Neural cell (in vitro differentiated cells): ENCODE data around the gene RFC2. TPM values are rescaled to one million over a fixed set of nuclear protein-coding genes. Genes with fewer than 3 reads are reported as not detected.

Experiments
- H2AFZ ChIP-seq: fragments of 200-600, 300-800 bp; sonication (generic), shearing (Covaris generic); 2 replicates; pipeline ENCODE4 v1.6.0; 2014; ENCODE audit warnings: low read depth, mild to moderate bottlenecking, antibody characterized with exemption, low read length, moderate library complexity
- H3F3A ChIP-seq: fragments of 200-600 bp; shearing (Covaris generic); 2 replicates; pipeline ENCODE4 v1.6.1; 2016; ENCODE audit warnings: mild to moderate bottlenecking, moderate library complexity, mixed read lengths, antibody characterized with exemption, low read length; ENCODE audit not compliant: insufficient read depth, poor library complexity, severe bottlenecking
- H3K27ac ChIP-seq: fragments of 200-600, 300-800 bp; sonication (generic), shearing (Covaris generic); 2 replicates; pipeline ENCODE4 v1.5.1; 2014; ENCODE audit warnings: mild to moderate bottlenecking, low read length, moderate library complexity
- H3K27me3 ChIP-seq: fragments of 300-800, 200-600 bp; sonication (generic), shearing (Covaris generic); 2 replicates; pipeline ENCODE4 v1.6.0; 2014; ENCODE audit warnings: mild to moderate bottlenecking, low read depth, low read length, moderate library complexity; ENCODE audit not compliant: insufficient read depth
- H3K36me3 ChIP-seq: fragments of 300-800, 200-600 bp; sonication (generic), shearing (Covaris generic); 2 replicates; pipeline ENCODE4 v1.5.1; 2014; ENCODE audit warnings: mild to moderate bottlenecking, antibody characterized with exemption, low read length, moderate library complexity; ENCODE audit not compliant: insufficient read depth
- H3K4me2 ChIP-seq: fragments of 300-800, 200-600 bp; sonication (generic), shearing (Covaris generic); 2 replicates; pipeline ENCODE4 v1.6.0; 2014; ENCODE audit warnings: mild to moderate bottlenecking, low read length
- H3K4me3 ChIP-seq: fragments of 300-800, 200-600 bp; sonication (generic), shearing (Covaris generic); 2 replicates; pipeline ENCODE4 v1.5.1; 2014; ENCODE audit warnings: mild to moderate bottlenecking, low read length, moderate library complexity
- H3K79me2 ChIP-seq: fragments of 200-600 bp; shearing (Covaris generic); replicated peaks from 2 replicates; pipeline ENCODE4 v1.6.0; 2014; ENCODE audit warnings: mild to moderate bottlenecking, low read length, moderate library complexity; ENCODE audit not compliant: insufficient read depth
- H3K9ac ChIP-seq: fragments of 300-800, 200-600 bp; sonication (generic), shearing (Covaris generic); 2 replicates; pipeline ENCODE4 v1.6.1; 2016; ENCODE audit warnings: mild to moderate bottlenecking, low read length, mixed read lengths
- H3K9me2 ChIP-seq: fragments of 200-600 bp; shearing (Covaris generic); 2 replicates; pipeline ENCODE4 v1.6.1; 2016; ENCODE audit warnings: mild to moderate bottlenecking, low read length, mixed read lengths; ENCODE audit not compliant: insufficient read depth
- H3K9me3 ChIP-seq: fragments of 200-600, 300-800 bp; sonication (generic), shearing (Covaris generic); 2 replicates; pipeline ENCODE4 v1.6.1; 2016; ENCODE audit warnings: mild to moderate bottlenecking, mixed run types, low read length, moderate library complexity, mixed read lengths
- H4K20me1 ChIP-seq: fragments of 200-600 bp; shearing (Covaris generic); 2 replicates; pipeline ENCODE4 v1.6.1; 2016; ENCODE audit warnings: mild to moderate bottlenecking, mixed run types; ENCODE audit not compliant: insufficient read depth
- EP300 ChIP-seq: fragments of 450-650 bp; conservative IDR thresholded peaks from 2 replicates; pipeline ENCODE4 v1.6.1; 2014; ENCODE audit warnings: antibody characterized with exemption, mild to moderate bottlenecking, moderate library complexity; ENCODE audit not compliant: poor library complexity, severe bottlenecking
- EZH2 ChIP-seq: fragments of 200-600, 300-800 bp; shearing (Covaris generic), sonication (generic); IDR thresholded peaks from 2 replicates; pipeline ENCODE4 v1.6.1; 2014; ENCODE audit warnings: antibody characterized with exemption, low read length, borderline replicate concordance, mild to moderate bottlenecking; ENCODE audit not compliant: insufficient read depth, poor library complexity, severe bottlenecking
- MXI1 ChIP-seq: fragments of 450-650 bp; conservative IDR thresholded peaks from 2 replicates; pipeline ENCODE4 v1.6.1; 2014; ENCODE audit warnings: antibody characterized with exemption, mild to moderate bottlenecking; ENCODE audit not compliant: poor library complexity, severe bottlenecking
- POLR2AphosphoS5 ChIP-seq: IDR thresholded peaks from 2 replicates; pipeline ENCODE4 v1.6.1; 2012
- RAD21 ChIP-seq: fragments of 450-650 bp; conservative IDR thresholded peaks from 2 replicates; pipeline ENCODE4 v1.6.1; 2014; ENCODE audit warnings: antibody characterized with exemption, mild to moderate bottlenecking, moderate library complexity
- SMC3 ChIP-seq: fragments of 450-650 bp; conservative IDR thresholded peaks from 2 replicates; pipeline ENCODE4 v1.6.1; 2014; ENCODE audit warnings: antibody characterized with exemption, mild to moderate bottlenecking, moderate library complexity; ENCODE audit not compliant: poor library complexity
- TAF1 ChIP-seq: IDR thresholded peaks from 2 replicates; pipeline ENCODE4 v1.6.1; 2012; ENCODE audit warnings: low read depth
- polyA plus RNA-seq: library from polyadenylated mRNA; depleted of rRNA; stranded (reverse); fragments of >200 nt; gene quantifications from 2 replicates; pipeline ENCODE4 v1.2.3, GENCODE V29; 2014
- TF ChIP-seq, protein P1 (sequence below): IDR thresholded peaks from 2 replicates; pipeline ENCODE4 v1.6.1; 2012; ENCODE audit warnings: borderline replicate concordance

Gene RFC2
- polyA plus RNA-seq, 1 donor from 2014 or later, result 20.9 TPM

- H3K4me3 ChIP-seq, result no peak overlapping the region
- no peaks in the 10 kb centered on the region for H3K9me2 ChIP-seq
- H3K79me2 ChIP-seq, result peaks cover 38% of the 10 kb centered on the region
Observed at GRCh38 chr7:74300926-74301325, 46.7 kb upstream of the RFC2 start.

GRCh38 chr7:74299401-74299800, 45.2 kb upstream of the RFC2 start:
- Histone ChIP-seq H3K79me2 (peaks cover 52% of the 10 kb centered on the region), H3K4me2 (no peak overlapping the region), H3K27me3 (no peaks in the 10 kb centered on the region), H3K36me3 (no peaks in the 10 kb centered on the region), H3K9me3 (no peaks in the 10 kb centered on the region), H3K4me3 (no peak overlapping the region), H3K9ac (no peak overlapping the region), H3F3A (no peaks in the 10 kb centered on the region), H2AFZ (no peak overlapping the region), H3K27ac (no peak overlapping the region), H3K9me2 (no peaks in the 10 kb centered on the region), H4K20me1 (peaks cover under 1% of the 10 kb centered on the region)
- no peak for TF ChIP-seq EP300
- no peak for TF ChIP-seq SMC3
- TF ChIP-seq POLR2AphosphoS5, result no peak
- no peak for TF ChIP-seq EZH2
- TF ChIP-seq, protein P1, sequence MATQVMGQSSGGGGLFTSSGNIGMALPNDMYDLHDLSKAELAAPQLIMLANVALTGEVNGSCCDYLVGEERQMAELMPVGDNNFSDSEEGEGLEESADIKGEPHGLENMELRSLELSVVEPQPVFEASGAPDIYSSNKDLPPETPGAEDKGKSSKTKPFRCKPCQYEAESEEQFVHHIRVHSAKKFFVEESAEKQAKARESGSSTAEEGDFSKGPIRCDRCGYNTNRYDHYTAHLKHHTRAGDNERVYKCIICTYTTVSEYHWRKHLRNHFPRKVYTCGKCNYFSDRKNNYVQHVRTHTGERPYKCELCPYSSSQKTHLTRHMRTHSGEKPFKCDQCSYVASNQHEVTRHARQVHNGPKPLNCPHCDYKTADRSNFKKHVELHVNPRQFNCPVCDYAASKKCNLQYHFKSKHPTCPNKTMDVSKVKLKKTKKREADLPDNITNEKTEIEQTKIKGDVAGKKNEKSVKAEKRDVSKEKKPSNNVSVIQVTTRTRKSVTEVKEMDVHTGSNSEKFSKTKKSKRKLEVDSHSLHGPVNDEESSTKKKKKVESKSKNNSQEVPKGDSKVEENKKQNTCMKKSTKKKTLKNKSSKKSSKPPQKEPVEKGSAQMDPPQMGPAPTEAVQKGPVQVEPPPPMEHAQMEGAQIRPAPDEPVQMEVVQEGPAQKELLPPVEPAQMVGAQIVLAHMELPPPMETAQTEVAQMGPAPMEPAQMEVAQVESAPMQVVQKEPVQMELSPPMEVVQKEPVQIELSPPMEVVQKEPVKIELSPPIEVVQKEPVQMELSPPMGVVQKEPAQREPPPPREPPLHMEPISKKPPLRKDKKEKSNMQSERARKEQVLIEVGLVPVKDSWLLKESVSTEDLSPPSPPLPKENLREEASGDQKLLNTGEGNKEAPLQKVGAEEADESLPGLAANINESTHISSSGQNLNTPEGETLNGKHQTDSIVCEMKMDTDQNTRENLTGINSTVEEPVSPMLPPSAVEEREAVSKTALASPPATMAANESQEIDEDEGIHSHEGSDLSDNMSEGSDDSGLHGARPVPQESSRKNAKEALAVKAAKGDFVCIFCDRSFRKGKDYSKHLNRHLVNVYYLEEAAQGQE, result no peak
- no peak for TF ChIP-seq MXI1
- TF ChIP-seq RAD21, result no peak
- no peak for TF ChIP-seq TAF1

More at GRCh38 chr7:74300926-74301325, 46.7 kb upstream of the RFC2 start:
- Histone ChIP-seq H3K4me2 (no peak overlapping the region), H3K27me3 (no peaks in the 10 kb centered on the region), H3K9me3 (no peaks in the 10 kb centered on the region), H3K9ac (no peak overlapping the region), H3K27ac (no peak overlapping the region), H3K36me3 (no peaks in the 10 kb centered on the region), H2AFZ (no peak overlapping the region), H3F3A (no peaks in the 10 kb centered on the region), H4K20me1 (peaks cover 5% of the 10 kb centered on the region)
- TF ChIP-seq EP300, result no peak
- no peak for TF ChIP-seq EZH2
- no peak for TF ChIP-seq MXI1
- no peak for TF ChIP-seq TAF1
- no peak for TF ChIP-seq SMC3
- TF ChIP-seq POLR2AphosphoS5, result no peak
- TF ChIP-seq, protein P1, result no peak
